SK-N-MC (cell line): ENCODE measurements around the gene OR10A5.

Experiments used
- EZH2 ChIP-seq: fragments of 200-600 bp; sonication (generic); IDR thresholded peaks from one replicate; pipeline ENCODE4 v1.6.1; 2017; ENCODE audit warnings: antibody characterized with exemption
- POLR2AphosphoS5 ChIP-seq: IDR thresholded peaks from 2 replicates; pipeline ENCODE4 v1.6.1; 2012; ENCODE audit warnings: mild to moderate bottlenecking, low read depth, low read length, borderline replicate concordance

GRCh38 chr11:6856871-6857270 lies 11.4 kb downstream of the OR10A5 start:
- TF ChIP-seq POLR2AphosphoS5: no peak
- no peak for TF ChIP-seq EZH2
